ENCODE data around the gene XRCC6.
"Not testable (repeated sequence)": the region's sequence is repeated elsewhere in the genome, so short reads cannot be mapped to it uniquely, and the experiment has no call there.

XRCC6 gene

DNA sequence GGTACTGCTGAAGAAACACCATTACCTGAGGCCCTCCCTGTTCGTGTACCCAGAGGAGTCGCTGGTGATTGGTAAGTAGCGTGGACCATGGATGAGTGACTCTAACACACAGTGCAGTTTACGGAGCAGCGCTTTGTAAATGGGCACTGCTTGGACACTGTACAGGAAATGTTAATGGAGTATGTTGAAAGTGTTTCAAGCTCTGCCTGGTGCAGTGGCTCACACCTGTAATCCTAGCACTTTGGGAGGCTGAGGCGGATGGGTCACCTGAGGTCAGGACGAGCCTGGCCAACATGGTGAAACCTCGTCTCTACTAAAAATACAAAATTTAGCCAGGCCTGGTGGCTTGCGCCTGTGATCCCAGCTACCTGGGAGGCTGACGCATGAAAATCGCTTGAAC, 29.7 kb downstream of the XRCC6 start:
- DNase-seq (ENCODE audit: low spot score), result no peak

DNA sequence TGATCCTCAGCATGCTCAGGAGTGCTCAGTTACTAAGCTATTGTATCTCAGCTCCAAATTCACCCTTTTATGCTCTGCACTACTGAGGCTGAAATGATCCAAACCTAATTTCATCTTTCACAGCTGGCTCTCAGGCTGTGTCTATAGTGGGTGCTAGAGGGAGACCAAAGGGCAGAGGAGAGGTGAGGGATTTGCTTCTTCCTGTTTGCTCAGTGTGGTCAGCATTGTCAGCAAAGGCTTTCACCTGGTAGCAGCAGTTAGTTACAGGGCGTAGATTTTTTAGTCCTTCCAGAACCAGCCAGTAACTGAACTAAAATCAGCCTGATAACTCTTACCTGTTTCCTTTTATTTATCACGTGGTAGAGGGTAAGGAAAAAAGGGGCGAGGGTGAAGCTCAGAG, 33.2 kb downstream of the XRCC6 start:
- no peak for DNase-seq (ENCODE audit: low spot score)

DNA sequence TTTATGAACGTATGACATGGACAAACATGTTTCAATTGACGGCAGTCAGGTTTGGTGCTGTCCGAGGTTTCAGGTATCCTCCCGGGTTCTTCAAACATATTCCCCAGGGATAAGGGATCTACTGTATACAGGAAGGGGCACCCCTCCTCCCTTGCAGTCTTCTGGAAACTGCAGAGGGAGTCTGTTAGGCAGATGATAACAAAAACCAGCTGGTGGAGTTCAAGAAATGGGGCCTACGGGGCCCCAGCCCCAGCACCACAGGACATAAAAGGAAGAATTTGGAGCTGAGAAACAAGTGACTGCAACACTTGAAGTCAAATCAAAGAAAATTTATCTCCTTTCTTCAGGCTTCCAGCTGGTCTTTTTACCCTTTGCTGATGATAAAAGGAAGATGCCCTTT, 35.5 kb downstream of the XRCC6 start:
- DNase-seq (ENCODE audit: low spot score), result no peak

- no peak for DNase-seq (ENCODE audit: low spot score)
Measured at GRCh38 chr22:41657709-41658108, 36.6 kb downstream of the XRCC6 start.

DNA sequence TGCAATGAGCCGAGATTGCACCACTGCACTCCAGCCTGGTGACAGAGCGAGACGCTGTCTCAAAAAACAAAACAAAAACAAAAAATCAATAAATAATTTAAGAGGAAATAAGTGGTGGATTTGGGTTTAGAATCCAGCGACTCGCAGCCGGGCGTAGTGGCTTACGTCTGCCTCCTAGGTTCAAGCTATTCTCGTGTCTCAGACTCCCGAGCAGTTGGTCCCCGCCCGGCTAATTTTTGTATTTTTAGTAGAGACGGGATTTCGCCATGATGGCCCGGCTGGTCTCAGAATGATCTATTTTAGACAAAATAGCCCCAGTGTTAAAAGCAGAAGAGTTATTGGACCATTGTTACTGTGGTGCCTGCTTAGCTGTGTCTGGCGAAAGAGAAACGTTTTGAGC, 37.8 kb downstream of the XRCC6 start:
- no peak for DNase-seq (ENCODE audit: low spot score)

DNA sequence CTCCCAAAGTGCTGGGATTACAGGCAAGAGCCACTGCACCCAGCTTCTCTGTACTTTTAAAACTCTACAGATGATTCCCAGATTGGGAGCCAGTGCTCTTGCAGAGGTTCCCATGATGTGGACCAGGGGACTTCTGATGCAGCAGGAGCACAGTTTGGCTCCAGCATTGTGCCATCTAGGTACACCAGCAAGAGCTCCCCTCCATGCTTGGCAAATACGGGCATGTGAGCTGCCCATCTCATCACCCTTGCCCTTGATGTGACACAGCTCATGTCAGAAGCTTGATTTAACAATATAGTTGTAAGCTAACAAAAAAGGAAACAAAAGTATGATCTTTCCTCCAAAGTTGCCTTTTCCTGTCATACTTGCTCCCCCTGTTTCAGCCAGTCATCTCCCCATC, 38.8 kb downstream of the XRCC6 start:
- DNase-seq (ENCODE audit: low spot score), result no peak

DNA sequence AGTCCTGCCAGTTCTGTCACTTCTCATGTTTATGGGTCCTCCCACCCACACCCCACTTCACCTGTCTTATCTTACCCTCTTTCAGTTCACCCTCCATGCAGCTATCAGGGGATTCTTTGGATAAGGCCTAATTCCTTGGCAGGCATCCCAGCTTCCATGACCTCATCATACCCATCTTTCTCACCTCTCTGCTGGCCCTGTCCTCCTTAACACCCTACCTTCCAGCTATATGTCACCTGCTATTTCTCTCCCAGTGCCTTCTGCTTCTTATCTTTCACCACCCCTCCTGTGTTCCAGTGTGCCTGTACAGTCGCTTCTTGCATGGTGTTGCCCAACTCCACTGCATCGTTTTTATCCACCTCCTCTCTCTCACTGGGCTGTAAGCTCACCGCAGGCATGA, 39.3 kb downstream of the XRCC6 start:
- no peak for DNase-seq (ENCODE audit: low spot score)

DNA sequence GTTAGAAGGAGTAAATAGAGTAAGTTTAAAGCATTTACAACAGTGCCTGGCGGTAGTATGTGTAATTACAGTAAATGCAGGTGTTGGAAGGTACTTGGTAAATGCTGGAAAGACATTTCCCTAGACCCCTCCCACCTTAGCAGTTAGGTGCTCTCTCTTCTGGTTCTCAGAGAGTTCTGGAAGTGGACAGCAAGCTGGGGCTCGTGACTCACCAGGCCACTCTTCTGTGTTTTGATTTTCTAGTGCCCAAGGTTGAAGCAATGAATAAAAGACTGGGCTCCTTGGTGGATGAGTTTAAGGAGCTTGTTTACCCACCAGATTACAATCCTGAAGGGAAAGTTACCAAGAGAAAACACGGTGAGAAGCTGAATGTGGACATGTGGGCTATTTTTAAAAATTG, 40.0 kb downstream of the XRCC6 start:
- DNase-seq (ENCODE audit: low spot score), result no peak

GRCh38 chr22:41661713-41662112, 40.6 kb downstream of the XRCC6 start:
- DNase-seq (ENCODE audit: low spot score), result no peak

DNA sequence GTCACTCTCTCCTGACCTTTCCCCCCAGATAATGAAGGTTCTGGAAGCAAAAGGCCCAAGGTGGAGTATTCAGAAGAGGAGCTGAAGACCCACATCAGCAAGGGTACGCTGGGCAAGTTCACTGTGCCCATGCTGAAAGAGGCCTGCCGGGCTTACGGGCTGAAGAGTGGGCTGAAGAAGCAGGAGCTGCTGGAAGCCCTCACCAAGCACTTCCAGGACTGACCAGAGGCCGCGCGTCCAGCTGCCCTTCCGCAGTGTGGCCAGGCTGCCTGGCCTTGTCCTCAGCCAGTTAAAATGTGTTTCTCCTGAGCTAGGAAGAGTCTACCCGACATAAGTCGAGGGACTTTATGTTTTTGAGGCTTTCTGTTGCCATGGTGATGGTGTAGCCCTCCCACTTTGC, 42.5 kb downstream of the XRCC6 start:
- DNase-seq (ENCODE audit: low spot score), result not testable (repeated sequence)

DNA sequence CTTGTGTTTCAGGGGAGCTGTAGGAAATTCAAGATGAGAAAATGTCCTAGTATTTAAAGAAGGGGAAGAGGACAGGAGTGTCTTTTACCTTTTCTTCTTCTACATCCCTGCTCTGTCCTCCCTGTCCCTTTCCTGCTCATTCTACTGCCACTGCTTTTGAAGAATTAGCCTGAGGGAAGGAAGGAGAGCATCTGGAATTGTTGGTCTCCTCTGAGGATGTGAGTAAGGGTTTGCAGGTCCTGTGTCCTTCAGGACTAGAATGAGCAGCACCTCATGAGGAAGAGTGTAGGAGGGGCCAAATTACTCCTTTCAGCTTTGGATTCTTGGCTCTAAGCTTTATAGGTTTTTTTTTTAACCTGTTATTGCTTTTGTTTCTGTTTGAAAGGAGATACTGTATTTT, 43.4 kb downstream of the XRCC6 start:
- DNase-seq (ENCODE audit: low spot score), result no peak

GRCh38 chr22:41664951-41665350, 43.9 kb downstream of the XRCC6 start:
- no peak for DNase-seq (ENCODE audit: low spot score)

DNA sequence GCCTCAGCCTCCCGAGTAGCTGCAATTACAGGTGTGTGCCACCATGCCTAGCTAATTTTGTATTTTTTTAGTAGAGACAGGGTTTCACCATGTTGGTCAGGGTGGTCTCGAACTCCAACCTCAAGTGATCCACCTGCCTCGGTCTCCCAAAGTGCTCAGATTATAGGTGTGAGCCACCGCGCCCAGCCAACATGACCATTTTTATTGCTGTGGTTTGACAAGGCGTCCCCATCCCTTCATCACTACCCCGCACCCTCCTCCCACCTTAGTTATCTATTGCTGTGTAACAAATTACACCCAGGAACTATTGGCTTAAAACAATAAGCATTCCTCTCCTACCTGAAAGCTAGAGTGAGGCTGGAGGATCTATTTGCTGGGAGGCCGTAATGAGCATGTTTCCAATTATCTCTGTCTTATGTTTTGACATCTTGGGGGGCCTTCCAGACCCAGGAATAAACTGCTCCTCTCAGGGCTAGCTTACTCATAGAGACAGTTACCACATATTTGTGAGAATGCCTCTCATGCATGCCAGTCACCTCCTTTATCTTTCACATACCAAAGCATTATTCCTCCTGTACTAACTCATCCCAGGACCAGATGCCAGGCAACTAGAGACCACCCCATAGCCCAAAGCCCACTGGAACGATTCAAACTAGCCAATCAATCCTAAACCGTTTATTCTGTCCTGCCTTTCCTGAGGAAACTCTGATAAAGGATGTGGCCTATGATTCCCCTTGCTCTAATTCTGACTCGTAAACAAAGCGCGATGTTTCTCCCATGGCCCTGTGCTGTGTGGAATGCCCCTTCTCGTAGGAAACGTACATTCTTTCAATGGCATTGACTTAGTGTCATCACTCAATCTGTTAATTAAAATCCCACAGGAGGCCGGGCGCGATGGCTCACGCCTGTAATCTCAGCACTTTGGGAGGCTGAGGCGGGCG, 48.1 kb downstream of the XRCC6 start:
- DNase-seq (ENCODE audit: low spot score), result no peak

DNA sequence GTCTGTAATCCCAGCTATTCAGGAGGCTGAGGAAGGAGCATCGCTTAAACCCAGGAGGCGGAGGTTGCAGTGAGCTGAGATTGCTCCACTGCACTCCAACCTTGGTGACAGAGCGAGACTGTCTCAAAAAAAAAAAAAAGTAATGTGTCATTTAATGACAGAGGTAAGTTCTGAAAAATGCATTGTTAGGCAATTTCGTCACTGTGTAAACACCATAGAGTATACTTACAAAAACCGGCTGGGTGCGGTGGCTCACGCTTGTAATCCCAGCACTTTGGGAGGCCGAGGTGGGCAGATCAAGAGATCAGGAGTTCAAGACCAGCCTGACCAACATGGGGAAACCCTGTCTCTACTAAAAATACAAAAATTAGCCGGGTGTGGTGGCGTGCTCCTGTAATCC, 51.0 kb downstream of the XRCC6 start:
- DNase-seq (ENCODE audit: low spot score), result not testable (repeated sequence)

GRCh38 chr22:41672780-41673509, 51.9 kb downstream of the XRCC6 start:
- no peak for DNase-seq (ENCODE audit: low spot score)

DNA sequence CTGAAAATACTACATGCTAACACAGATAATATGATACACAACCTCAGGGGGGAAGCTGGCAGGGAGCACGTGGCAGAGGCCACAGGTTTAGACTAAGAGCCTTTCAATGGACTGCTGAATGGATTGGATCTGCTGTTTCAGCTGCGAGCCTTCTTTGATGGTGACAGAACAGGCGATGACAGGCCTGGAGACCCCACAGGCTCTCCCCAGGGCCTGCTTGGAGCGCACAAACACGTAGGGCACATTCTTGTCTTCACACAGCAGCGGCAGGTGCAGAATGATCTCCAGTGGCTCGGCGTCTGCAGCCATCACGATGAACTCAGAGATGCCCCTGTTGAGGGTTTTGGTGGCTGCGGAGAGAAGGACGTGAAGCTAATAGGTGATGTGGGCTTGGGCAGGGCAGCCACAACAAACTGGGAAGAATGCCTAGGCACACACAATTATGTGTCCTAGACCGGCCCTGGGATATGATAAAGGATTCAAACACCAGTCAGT, 53.8 kb downstream of the XRCC6 start:
- DNase-seq (ENCODE audit: low spot score), result no peak

GRCh38 chr22:41676134-41676533, 55.0 kb downstream of the XRCC6 start:
- DNase-seq (ENCODE audit: low spot score), result no peak

DNA sequence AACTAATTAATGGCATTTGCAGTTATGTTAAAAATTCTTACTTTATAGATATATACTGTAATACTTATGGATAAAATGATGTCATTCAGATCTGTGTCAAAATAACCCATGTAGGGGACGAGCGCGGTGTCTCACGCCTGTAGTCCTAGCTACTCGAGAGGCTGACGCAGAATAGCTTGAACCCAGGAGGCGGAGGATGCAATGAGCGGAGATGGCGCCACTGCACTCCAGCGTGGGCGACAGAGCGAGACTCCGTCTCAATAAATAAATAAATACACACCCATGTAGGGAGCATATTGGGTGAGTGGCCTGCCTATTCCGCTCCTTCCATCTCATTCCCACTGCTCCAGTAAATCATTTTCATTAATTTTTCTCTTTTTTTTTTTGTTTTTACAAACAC, 60.5 kb downstream of the XRCC6 start:
- no peak for DNase-seq (ENCODE audit: low spot score)

- peak; percentile 89 for DNase-seq (ENCODE audit: low spot score)
Measured at GRCh38 chr22:41682033-41682807, 61.1 kb downstream of the XRCC6 start.

- DNase-seq (ENCODE audit: low spot score), result no peak
Measured at GRCh38 chr22:41683052-41683451, 62.0 kb downstream of the XRCC6 start.

GRCh38 chr22:41683616-41684015, 62.5 kb downstream of the XRCC6 start:
- DNase-seq (ENCODE audit: low spot score), result no peak

- no peak for DNase-seq (ENCODE audit: low spot score)
Measured at GRCh38 chr22:41684194-41684593, 63.1 kb downstream of the XRCC6 start.

Data from hematopoietic multipotent progenitor cell treated with erythropoietin and hydrocortisone succinate and interleukin-3 and kit ligand, for 15 days (in vitro differentiated cells).